HCT116 (cell line): ENCODE data around the gene UNK. TPM values are rescaled to one million over a fixed set of nuclear protein-coding genes. Genes with fewer than 3 reads are reported as not detected.
A peak's percentile ranks its signal among the peaks of the same experiment; 100 is the strongest.

Source experiments
- ATAC-seq: fragments of 200-7000 bp; cut with Tn5 transposase; 2 replicates; pipeline ENCODE4 v1.9.1; 2020; ENCODE audit warnings: mild to moderate bottlenecking, moderate library complexity
- BruUV-seq: library from RNA; stranded (reverse); fragments of 400-500 nt; replicated peaks from 2 replicates; lab custom pipeline; 2021; lab: Mats Ljungman, UMichigan
- CTCF ChIA-PET: fragments of 300-600 bp; sonication (Branson Sonifier 250); formaldehyde crosslinking; loops from one replicate; lab custom pipeline; 2021; ENCODE audit warnings: antibody characterized with exemption; lab: Charles Lee
- POLR2A ChIA-PET: fragments of 300-600, 350-600 bp; sonication (Branson Sonifier 250); formaldehyde crosslinking; loops from one replicate; lab custom pipeline; 2021; ENCODE audit warnings: antibody characterized with exemption; lab: Charles Lee
- RAD21 ChIA-PET, 2 experiments: fragments of 300-600 bp; sonication (Branson Sonifier 250); formaldehyde crosslinking; loops; one replicate each; lab custom pipeline; 2023; ENCODE audit warnings: low total read pairs in 2 of 2; ENCODE audit not compliant: uncharacterized antibody in 2 of 2, unreplicated experiment in 2 of 2, low non-redundant PET in 1 of 2; lab: Charles Lee
- DNase-seq: peaks from one replicate; pipeline ENCODE4 v3.0.0-alpha.2; 2010; ENCODE audit warnings: low read depth, low spot score
- H2AFZ ChIP-seq: fragments of 200-600 bp; shearing (Covaris generic), sonication (generic); 2 replicates; pipeline ENCODE4 v1.6.1; 2017; ENCODE audit warnings: low read depth, mixed run types, mixed read lengths, antibody characterized with exemption, low read length; ENCODE audit not compliant: poor library complexity, severe bottlenecking
- H3K27ac ChIP-seq: 2 replicates; pipeline ENCODE4 v1.5.1; 2012; ENCODE audit warnings: low read depth, low read length
- H3K27me3 ChIP-seq: fragments of 200-600 bp; sonication (generic); 2 replicates; pipeline ENCODE4 v1.6.1; 2016; ENCODE audit warnings: mixed run types, low read length, mixed read lengths; ENCODE audit not compliant: insufficient read depth
- H3K36me3 ChIP-seq, 2 experiments: fragments of 200-500 bp in 1 of 2; fragments of 200-600 bp in 1 of 2; sonication (Bioruptor generic) in 1 of 2; sonication (generic) in 1 of 2; 2 replicates each; pipeline versions ENCODE4 v1.5.1 to v1.6.1; 2014 to 2016; ENCODE audit warnings: low read length in 2 of 2, inconsistent platforms in 1 of 2, mixed read lengths in 1 of 2, mixed run types in 1 of 2; ENCODE audit not compliant: insufficient read depth in 2 of 2, control insufficient read depth in 1 of 2
- H3K4me1 ChIP-seq, 2 experiments: fragments of 200-600 bp in 1 of 2; sonication (generic) in 1 of 2; 2 replicates each; pipeline versions ENCODE4 v1.5.1 to v1.6.1; 2012 to 2017; ENCODE audit warnings: low read length in 2 of 2, inconsistent platforms in 1 of 2, mild to moderate bottlenecking in 1 of 2, mixed read lengths in 1 of 2, mixed run types in 1 of 2, moderate library complexity in 1 of 2; ENCODE audit not compliant: insufficient read depth in 2 of 2, control insufficient read depth in 1 of 2
- H3K4me2 ChIP-seq: fragments of 200-600 bp; sonication (generic); 2 replicates; pipeline ENCODE4 v1.6.1; 2017; ENCODE audit warnings: mixed run types, low read length, mixed read lengths
- H3K4me3 ChIP-seq, 2 experiments: fragments of 200-600 bp in 1 of 2; sonication (generic) in 1 of 2; replicated peaks in 1 of 2; 2 replicates each; pipeline ENCODE4 v1.5.1; 2011 to 2016; ENCODE audit warnings: low read length in 2 of 2, control low read depth in 1 of 2, low read depth in 1 of 2, mild to moderate bottlenecking in 1 of 2, mixed read lengths in 1 of 2, mixed run types in 1 of 2
- H3K79me2 ChIP-seq: fragments of 200-600 bp; sonication (generic); 2 replicates; pipeline ENCODE4 v1.6.1; 2017; ENCODE audit warnings: mild to moderate bottlenecking, mixed run types, low read length, moderate library complexity, mixed read lengths; ENCODE audit not compliant: insufficient read depth
- H3K9ac ChIP-seq: fragments of 200-600 bp; sonication (generic); 2 replicates; pipeline ENCODE4 v1.6.1; 2016; ENCODE audit warnings: low read length, mixed read lengths
- H3K9me2 ChIP-seq: fragments of 200-600 bp; sonication (generic), shearing (Covaris generic); 2 replicates; pipeline ENCODE4 v1.6.1; 2017; ENCODE audit warnings: mixed run types, mild to moderate bottlenecking, moderate library complexity; ENCODE audit not compliant: insufficient read depth
- H3K9me3 ChIP-seq, 2 experiments: fragments of 200-500 bp in 1 of 2; fragments of 200-600 bp in 1 of 2; sonication (Bioruptor generic) in 1 of 2; sonication (generic) in 1 of 2; 2 replicates each; pipeline ENCODE4 v1.6.1; 2014 to 2017; ENCODE audit warnings: low read length in 2 of 2, mixed read lengths in 2 of 2, inconsistent platforms in 1 of 2, low read depth in 1 of 2, mild to moderate bottlenecking in 1 of 2, mixed run types in 1 of 2, moderate library complexity in 1 of 2; ENCODE audit not compliant: control insufficient read depth in 1 of 2, insufficient read depth in 1 of 2
- H4K20me1 ChIP-seq: fragments of 200-600 bp; sonication (generic), shearing (Covaris generic); 2 replicates; pipeline ENCODE4 v1.6.1; 2017; ENCODE audit warnings: mixed run types, mild to moderate bottlenecking, moderate library complexity; ENCODE audit not compliant: insufficient read depth
- ELF1 ChIP-seq: IDR thresholded peaks from 2 replicates; pipeline ENCODE4 v1.6.1; 2012; ENCODE audit warnings: low read depth, borderline replicate concordance
- POLR2A ChIP-seq: IDR thresholded peaks from 2 replicates; pipeline ENCODE4 v1.7.0; 2011; ENCODE audit warnings: borderline replicate concordance; ENCODE audit not compliant: insufficient read depth, insufficient read length; ENCODE audit errors: extremely low read depth
- POLR2AphosphoS5 ChIP-seq: IDR thresholded peaks from 2 replicates; pipeline ENCODE4 v1.6.1; 2011; ENCODE audit warnings: mild to moderate bottlenecking, low read depth, low read length, moderate library complexity
- RAD21 ChIP-seq: IDR thresholded peaks from 2 replicates; pipeline ENCODE4 v1.6.1; 2012; ENCODE audit warnings: low read depth, mild to moderate bottlenecking
- TCF7L2 ChIP-seq: IDR thresholded peaks from 2 replicates; pipeline ENCODE4 v1.7.0; 2011; ENCODE audit warnings: borderline replicate concordance, inconsistent platforms; ENCODE audit not compliant: insufficient read depth, insufficient read length; ENCODE audit errors: extremely low read depth
- intact Hi-C: fragments of 100-400 bp; cut with micrococcal nuclease; formaldehyde crosslinking; loops from 2 replicates; pipeline ENCODE4 v1.10.0; 2022
- total RNA-seq: library from RNA; stranded (reverse); gene quantifications from one replicate; pipeline ENCODE4 v1.2.1, GENCODE V29; 2021; ENCODE audit not compliant: unreplicated experiment
- TF ChIP-seq, protein P1 (sequence below): IDR thresholded peaks from 2 replicates; pipeline ENCODE4 v1.6.1; 2012; ENCODE audit warnings: low read depth

Gene UNK
- total RNA-seq, 1 experiment from 2014 or later = 40.6 TPM

DNA sequence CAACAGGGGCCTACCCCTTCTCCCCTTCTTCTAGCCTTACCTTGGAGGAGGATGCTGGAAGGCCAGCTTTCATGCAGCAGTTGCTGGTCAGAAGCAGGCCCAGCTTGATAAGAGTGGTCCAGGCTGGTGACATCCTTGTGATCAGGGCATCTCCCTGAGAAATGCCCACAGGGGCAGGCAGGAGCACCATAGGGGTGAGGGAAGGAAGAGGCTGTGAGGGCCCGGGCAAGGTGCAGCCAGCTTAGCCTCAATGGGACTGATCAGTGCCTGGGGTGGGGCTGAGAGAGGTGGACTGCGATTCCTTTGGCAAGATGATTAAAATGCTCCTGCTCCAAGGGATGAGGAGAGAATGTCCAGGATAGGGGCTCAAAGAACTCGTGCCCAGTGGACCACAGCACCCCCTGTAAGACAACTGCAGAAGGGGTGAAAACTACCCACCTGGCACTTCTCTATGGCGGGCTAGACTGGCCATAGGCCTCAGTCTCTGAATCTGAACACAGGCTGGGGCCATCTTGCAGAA, 10.1 kb upstream of the UNK start:
- no peak overlapping the region for H3K4me3 ChIP-seq
- no peak overlapping the region; the same call in 1 of the 2 replicates for H3K27ac ChIP-seq
- RAD21 ChIA-PET = no interaction called here
- POLR2A ChIA-PET = interaction anchor here (0.5 to 5.1 kb wide), 6 partner anchors 9 to 91 kb away, joined by 3 to 74 read pairs (median 3); partner anchors contain the start of gene GALK1
- BruUV-seq = no TSS peak
- H3K4me1 ChIP-seq = peaks cover 9 to 38% of the 10 kb centered on the region in 2 experiments
- peaks cover 27% of the 10 kb centered on the region for H3K79me2 ChIP-seq
- H3K9me3 ChIP-seq = no peaks in the 10 kb centered on the region
- intact Hi-C loops = no loop called here
- H2AFZ ChIP-seq = no peak overlapping the region
- no peak for DNase-seq
- no peaks in the 10 kb centered on the region for H3K9me2 ChIP-seq
- no peaks in the 10 kb centered on the region for H3K27me3 ChIP-seq
- TF ChIP-seq, protein P1, sequence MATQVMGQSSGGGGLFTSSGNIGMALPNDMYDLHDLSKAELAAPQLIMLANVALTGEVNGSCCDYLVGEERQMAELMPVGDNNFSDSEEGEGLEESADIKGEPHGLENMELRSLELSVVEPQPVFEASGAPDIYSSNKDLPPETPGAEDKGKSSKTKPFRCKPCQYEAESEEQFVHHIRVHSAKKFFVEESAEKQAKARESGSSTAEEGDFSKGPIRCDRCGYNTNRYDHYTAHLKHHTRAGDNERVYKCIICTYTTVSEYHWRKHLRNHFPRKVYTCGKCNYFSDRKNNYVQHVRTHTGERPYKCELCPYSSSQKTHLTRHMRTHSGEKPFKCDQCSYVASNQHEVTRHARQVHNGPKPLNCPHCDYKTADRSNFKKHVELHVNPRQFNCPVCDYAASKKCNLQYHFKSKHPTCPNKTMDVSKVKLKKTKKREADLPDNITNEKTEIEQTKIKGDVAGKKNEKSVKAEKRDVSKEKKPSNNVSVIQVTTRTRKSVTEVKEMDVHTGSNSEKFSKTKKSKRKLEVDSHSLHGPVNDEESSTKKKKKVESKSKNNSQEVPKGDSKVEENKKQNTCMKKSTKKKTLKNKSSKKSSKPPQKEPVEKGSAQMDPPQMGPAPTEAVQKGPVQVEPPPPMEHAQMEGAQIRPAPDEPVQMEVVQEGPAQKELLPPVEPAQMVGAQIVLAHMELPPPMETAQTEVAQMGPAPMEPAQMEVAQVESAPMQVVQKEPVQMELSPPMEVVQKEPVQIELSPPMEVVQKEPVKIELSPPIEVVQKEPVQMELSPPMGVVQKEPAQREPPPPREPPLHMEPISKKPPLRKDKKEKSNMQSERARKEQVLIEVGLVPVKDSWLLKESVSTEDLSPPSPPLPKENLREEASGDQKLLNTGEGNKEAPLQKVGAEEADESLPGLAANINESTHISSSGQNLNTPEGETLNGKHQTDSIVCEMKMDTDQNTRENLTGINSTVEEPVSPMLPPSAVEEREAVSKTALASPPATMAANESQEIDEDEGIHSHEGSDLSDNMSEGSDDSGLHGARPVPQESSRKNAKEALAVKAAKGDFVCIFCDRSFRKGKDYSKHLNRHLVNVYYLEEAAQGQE = no peak
- TF ChIP-seq RAD21 (no peak; the same call in 1 of the 2 replicates), POLR2A (no peak), TCF7L2 (no peak), ELF1 (no peak), POLR2AphosphoS5 (no peak)
- ATAC-seq = no peak
- peaks cover 16 to 33% of the 10 kb centered on the region in 2 experiments for H3K36me3 ChIP-seq
- H3K4me2 ChIP-seq = 0 out of 2 replicates have a peak overlapping the region, but pooled peaks have one; percentile 24
- H4K20me1 ChIP-seq = peaks cover 31% of the 10 kb centered on the region
- H3K9ac ChIP-seq = no peak overlapping the region
- CTCF ChIA-PET = interaction anchor here (1.0 to 3.7 kb wide), 6 partner anchors 10 to 226 kb away, joined by 4 to 23 read pairs (median 4); partner anchors contain the start of genes CDK3, GALK1 and SMIM5
